Measurements from ENCODE around the gene POU2F3.

The POU2F3 gene

GRCh38 chr11:120350637-120351036, 110.7 kb downstream of the POU2F3 start:
- DNase-seq: no peak

- no peak for DNase-seq
Measured at GRCh38 chr11:120352405-120352804, 112.5 kb downstream of the POU2F3 start.

- no peak for DNase-seq
Measured at GRCh38 chr11:120354068-120354467, 114.1 kb downstream of the POU2F3 start.

GRCh38 chr11:120354779-120355178, 114.8 kb downstream of the POU2F3 start:
- DNase-seq: no peak

DNA sequence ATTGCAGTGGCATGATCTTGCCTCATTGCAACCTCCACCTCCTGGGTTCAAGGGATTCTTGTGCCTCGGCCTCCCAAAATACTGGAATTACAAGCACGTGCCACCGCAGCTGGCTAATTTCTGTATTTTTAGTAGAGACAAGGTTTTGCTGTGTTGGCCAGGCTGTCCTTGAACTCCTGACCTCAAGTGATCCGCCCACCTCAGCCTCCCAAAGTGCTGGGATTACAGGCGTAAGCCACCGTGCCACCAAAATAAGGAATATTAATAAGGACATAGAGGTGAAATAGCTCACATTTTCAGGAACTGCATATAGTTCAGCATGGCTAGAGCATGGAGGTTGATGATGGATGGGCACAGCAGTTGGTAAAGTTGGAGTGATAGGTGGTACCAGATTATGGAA, 117.7 kb downstream of the POU2F3 start:
- DNase-seq: no peak

GRCh38 chr11:120358729-120359128, 118.8 kb downstream of the POU2F3 start:
- no peak for DNase-seq

DNA sequence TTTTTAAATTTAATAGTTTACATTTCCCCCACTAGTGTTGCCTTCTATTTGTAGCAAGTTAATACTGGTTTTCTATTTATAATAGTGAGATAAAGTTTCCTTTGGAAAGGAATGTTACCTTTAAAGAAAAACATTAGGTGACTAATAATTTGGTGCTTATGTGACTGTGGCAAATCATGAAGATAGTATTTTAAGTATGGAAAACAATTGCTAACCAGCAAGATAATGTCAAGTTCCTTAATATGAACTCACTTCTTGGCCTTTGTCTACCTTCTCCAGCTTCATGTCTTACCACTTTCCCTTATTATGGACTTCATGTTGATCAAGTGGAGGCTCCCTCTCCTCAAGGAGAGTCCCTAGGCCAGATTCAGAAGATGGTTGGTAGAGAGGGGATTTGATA, 123.5 kb downstream of the POU2F3 start:
- DNase-seq: no peak

DNA sequence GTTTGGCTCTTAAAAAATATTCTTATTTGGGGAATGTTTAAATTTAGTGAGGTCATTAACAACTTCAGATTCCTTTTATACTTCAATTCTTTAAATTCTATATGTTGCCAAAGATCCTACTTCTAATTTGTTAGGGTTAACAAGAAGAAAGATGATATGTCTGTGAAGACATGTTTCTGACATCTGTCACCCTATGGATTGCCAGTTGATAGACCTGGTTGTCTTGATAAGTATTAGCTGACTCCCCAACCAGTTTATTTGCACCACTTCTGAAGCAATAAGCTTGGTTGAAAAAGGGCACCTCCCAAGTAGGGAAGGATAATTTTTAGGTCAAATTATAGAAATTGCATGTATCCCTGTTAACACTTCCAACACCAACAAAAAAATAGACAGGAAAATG, 125.6 kb downstream of the POU2F3 start:
- no peak for DNase-seq

All from NCI-H446 (cell line).